ENCODE data around the gene ZDHHC13. TPM values are rescaled to one million over a fixed set of nuclear protein-coding genes. Genes with fewer than 3 reads are reported as not detected.

ZDHHC13 gene
- total RNA-seq, 1 experiment from 2014 or later, result 22.4 TPM

- no TSS peak for BruUV-seq (replicated peaks)
- H3K4me3 Mint-ChIP-seq (ENCODE audit: low read depth, unreplicated experiment), result no peak overlapping the region
- H3K27me3 Mint-ChIP-seq (ENCODE audit: unreplicated experiment), result peaks cover 10% of the 10 kb centered on the region
- no peak overlapping the region for H3K27ac Mint-ChIP-seq (ENCODE audit: unreplicated experiment)
- no peaks in the 10 kb centered on the region for H3K36me3 Mint-ChIP-seq (ENCODE audit: insufficient read depth, unreplicated experiment)
- no peaks in the 10 kb centered on the region for H3K4me1 Mint-ChIP-seq (ENCODE audit: low read depth, unreplicated experiment)
- intact Hi-C loops (cut with micrococcal nuclease; ENCODE audit: unreplicated experiment), result no loop called here
- no peaks in the 10 kb centered on the region for H3K9me3 Mint-ChIP-seq (ENCODE audit: low read depth, unreplicated experiment)
- DNase-seq, result no peak
- CTCF ChIA-PET, result no interaction called here
- TF ChIP-seq CTCF (IDR thresholded peaks at IDR 0.05; ENCODE audit: unreplicated experiment), result no peak
These were observed 76.9 kb downstream of the ZDHHC13 start for GRCh38 chr11:19193916-19194315.

GRCh38 chr11:19194620-19195308 lies 77.8 kb downstream of the ZDHHC13 start:
- Mint-ChIP-seq H3K36me3 (ENCODE audit: insufficient read depth, unreplicated experiment) (no peaks in the 10 kb centered on the region), H3K27me3 (ENCODE audit: unreplicated experiment) (peaks cover 10% of the 10 kb centered on the region), H3K9me3 (ENCODE audit: low read depth, unreplicated experiment) (no peaks in the 10 kb centered on the region), H3K27ac (ENCODE audit: unreplicated experiment) (no peak overlapping the region), H3K4me1 (ENCODE audit: low read depth, unreplicated experiment) (peaks cover 6% of the 10 kb centered on the region), H3K4me3 (ENCODE audit: low read depth, unreplicated experiment) (no peak overlapping the region)
- DNase-seq, result no peak
- no TSS peak for BruUV-seq (replicated peaks)
- intact Hi-C loops (cut with micrococcal nuclease; ENCODE audit: unreplicated experiment), result no loop called here
- CTCF ChIA-PET, result no interaction called here
- no peak for TF ChIP-seq CTCF (IDR thresholded peaks at IDR 0.05; ENCODE audit: unreplicated experiment)

GRCh38 chr11:19196432-19196831 lies 79.5 kb downstream of the ZDHHC13 start:
- H3K27me3 Mint-ChIP-seq (ENCODE audit: unreplicated experiment), result peaks cover 10% of the 10 kb centered on the region
- H3K4me3 Mint-ChIP-seq (ENCODE audit: low read depth, unreplicated experiment), result no peak overlapping the region
- peaks cover 4% of the 10 kb centered on the region for H3K36me3 Mint-ChIP-seq (ENCODE audit: insufficient read depth, unreplicated experiment)
- no peak for TF ChIP-seq CTCF (IDR thresholded peaks at IDR 0.05; ENCODE audit: unreplicated experiment)
- peaks cover 18% of the 10 kb centered on the region for H3K4me1 Mint-ChIP-seq (ENCODE audit: low read depth, unreplicated experiment)
- CTCF ChIA-PET, result no interaction called here
- BruUV-seq (replicated peaks), result no TSS peak
- DNase-seq, result no peak
- H3K27ac Mint-ChIP-seq (ENCODE audit: unreplicated experiment), result no peak overlapping the region
- intact Hi-C loops (cut with micrococcal nuclease; ENCODE audit: unreplicated experiment), result no loop called here
- H3K9me3 Mint-ChIP-seq (ENCODE audit: low read depth, unreplicated experiment), result no peaks in the 10 kb centered on the region

- no peak for DNase-seq
- Mint-ChIP-seq H3K27me3 (ENCODE audit: unreplicated experiment) (peaks cover 10% of the 10 kb centered on the region), H3K36me3 (ENCODE audit: insufficient read depth, unreplicated experiment) (peaks cover 4% of the 10 kb centered on the region), H3K4me1 (ENCODE audit: low read depth, unreplicated experiment) (peaks cover 18% of the 10 kb centered on the region), H3K27ac (ENCODE audit: unreplicated experiment) (no peak overlapping the region), H3K9me3 (ENCODE audit: low read depth, unreplicated experiment) (no peaks in the 10 kb centered on the region), H3K4me3 (ENCODE audit: low read depth, unreplicated experiment) (no peak overlapping the region)
- no TSS peak for BruUV-seq (replicated peaks)
- no peak for TF ChIP-seq CTCF (IDR thresholded peaks at IDR 0.05; ENCODE audit: unreplicated experiment)
- CTCF ChIA-PET, result no interaction called here
- intact Hi-C loops (cut with micrococcal nuclease; ENCODE audit: unreplicated experiment), result no loop called here
These were observed 82.1 kb downstream of the ZDHHC13 start for GRCh38 chr11:19199048-19199447.
